Measurements from ENCODE around the gene GPER1.

DNA sequence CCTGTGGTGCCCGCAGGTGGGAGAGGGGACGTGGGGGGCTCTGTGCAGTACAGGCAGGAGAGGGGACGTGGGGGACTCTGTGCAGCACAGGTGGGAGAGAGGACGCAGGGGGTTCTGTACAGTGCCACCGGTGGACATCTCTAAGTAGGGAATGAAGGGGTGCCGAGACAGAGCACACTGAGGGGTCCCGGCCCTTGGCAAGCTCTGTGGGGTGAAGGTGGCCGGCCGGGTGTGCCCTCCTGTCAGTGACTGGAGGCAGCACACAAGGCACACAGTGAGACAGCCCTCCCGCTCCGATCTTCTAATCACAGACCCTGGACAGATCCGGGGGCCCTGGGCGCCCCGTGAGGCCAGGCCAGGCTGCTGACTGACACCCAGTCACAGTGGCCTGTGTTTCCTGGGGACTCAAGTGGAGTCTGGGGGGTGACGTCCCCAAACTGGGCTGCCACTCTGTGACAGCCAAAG is 32.4 kb upstream of the GPER1 start:
- no peak for TF ChIP-seq CTCF (conservative IDR thresholded peaks at IDR 0.05; ENCODE audit: low read length)
- no peak for TF ChIP-seq EZH2phosphoT487 (IDR thresholded peaks at IDR 0.05; ENCODE audit: borderline replicate concordance, low read depth, low read length)

Data from OCI-LY7 (cell line).